ENCODE data around the gene CLEC14A.

Gene CLEC14A

GRCh38 chr14:38205949-38206665, 49.8 kb downstream of the CLEC14A start:
- no peak for DNase-seq (ENCODE audit: low read depth)

GRCh38 chr14:38205119-38205813, 50.6 kb downstream of the CLEC14A start:
- no peak for DNase-seq (ENCODE audit: low read depth)

DNA sequence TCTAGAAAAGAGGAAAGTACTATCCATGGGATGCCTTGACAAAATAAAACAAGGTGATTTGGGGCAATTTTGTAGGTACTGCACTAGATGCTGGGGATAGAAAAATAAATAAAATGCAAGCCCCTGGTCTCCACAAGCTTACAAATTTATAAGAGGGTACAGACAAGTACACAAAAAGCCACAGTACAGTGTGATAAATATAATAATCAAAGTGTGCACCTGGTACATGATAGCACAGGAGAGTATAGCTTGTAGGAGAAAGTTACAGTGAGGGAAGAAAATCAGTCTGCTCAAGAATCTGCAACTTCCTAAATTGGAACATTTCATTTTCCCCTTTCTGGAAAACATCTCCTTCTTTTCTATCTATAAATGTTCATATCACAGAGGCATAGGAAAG, 51.2 kb downstream of the CLEC14A start:
- no peak for DNase-seq (ENCODE audit: low read depth)

Measured in stimulated activated CD8-positive, alpha-beta memory T cell treated with anti-CD3 and anti-CD28 coated beads, Interleukin-15, amount 100 ng/mL, for 24 hours (primary cell).